Measurements from ENCODE around the gene DST. TPM values are rescaled to one million over a fixed set of nuclear protein-coding genes. Genes with fewer than 3 reads are reported as not detected.
A peak's percentile ranks its signal among the peaks of the same experiment; 100 is the strongest.

Gene DST
- polyA plus RNA-seq, 1 of the 3 experiments (the other 2 are of a cell fraction): 64.3 TPM

GRCh38 chr6:56677559-56677958 is 34.9 kb upstream of the DST start:
- no peak overlapping the region for H3K4me2 ChIP-seq
- H3K9me2 ChIP-seq: no peaks in the 10 kb centered on the region
- ChIA-PET POLR2A (no interaction called here), CTCF (interaction anchor here (0.6 to 2.6 kb wide), 4 partner anchors 13 to 227 kb away, joined by 3 to 14 read pairs (median 4); no protein-coding TSS in a partner anchor)
- H3K27me3 ChIP-seq (ENCODE audit: insufficient read depth): no peaks in the 10 kb centered on the region
- H3K4me1 ChIP-seq (ENCODE audit: control insufficient read depth in 1 of 2, insufficient read depth in 2 of 2, low read depth in 1 of 2, low read length in 1 of 2): peaks cover 0 to 10% of the 10 kb centered on the region in 2 experiments; a peak in 2 of 4 replicates
- H3K9me3 ChIP-seq: no peaks in the 10 kb centered on the region
- H3K36me3 ChIP-seq (replicated peaks in 1 of 2; ENCODE audit: control insufficient read depth in 1 of 2, insufficient read depth in 2 of 2, low read length in 1 of 2): peaks cover 0 to 39% of the 10 kb centered on the region in 2 experiments
- TF ChIP-seq, protein P1, sequence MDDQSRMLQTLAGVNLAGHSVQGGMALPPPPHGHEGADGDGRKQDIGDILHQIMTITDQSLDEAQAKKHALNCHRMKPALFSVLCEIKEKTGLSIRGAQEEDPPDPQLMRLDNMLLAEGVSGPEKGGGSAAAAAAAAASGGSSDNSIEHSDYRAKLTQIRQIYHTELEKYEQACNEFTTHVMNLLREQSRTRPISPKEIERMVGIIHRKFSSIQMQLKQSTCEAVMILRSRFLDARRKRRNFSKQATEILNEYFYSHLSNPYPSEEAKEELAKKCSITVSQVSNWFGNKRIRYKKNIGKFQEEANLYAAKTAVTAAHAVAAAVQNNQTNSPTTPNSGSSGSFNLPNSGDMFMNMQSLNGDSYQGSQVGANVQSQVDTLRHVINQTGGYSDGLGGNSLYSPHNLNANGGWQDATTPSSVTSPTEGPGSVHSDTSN (IDR thresholded peaks at IDR 0.05): 0 out of 2 replicates have a peak, but pooled peaks have one; percentile 12
- TF ChIP-seq FOSL2 (IDR thresholded peaks at IDR 0.05; ENCODE audit: borderline replicate concordance, low read depth): no peak
- 0 out of 4 replicates have a peak overlapping the region, but pooled peaks of 1 of the 2 experiments have one; percentile 26 for H3K27ac ChIP-seq (ENCODE audit: low read depth in 2 of 2, low read length in 1 of 2)
- peaks cover 22% of the 10 kb centered on the region; the same call in 1 of the 2 replicates for H4K20me1 ChIP-seq (ENCODE audit: insufficient read depth)
- no peak overlapping the region for H3K9ac ChIP-seq
- peaks cover 7% of the 10 kb centered on the region for H3F3A ChIP-seq (replicated peaks; ENCODE audit: insufficient read depth)
- no peak for DNase-seq
- H3K4me3 ChIP-seq (ENCODE audit: low read depth in 2 of 2, low read length in 1 of 2): no peak overlapping the region
- H2AFZ ChIP-seq (ENCODE audit: low read depth): no peak overlapping the region
- H3K79me2 ChIP-seq (ENCODE audit: insufficient read depth): peaks cover 95% of the 10 kb centered on the region

GRCh38 chr6:56671651-56672461 is 29.2 kb upstream of the DST start:
- peaks cover 4 to 52% of the 10 kb centered on the region in 2 experiments for H3K36me3 ChIP-seq (replicated peaks in 1 of 2; ENCODE audit: control insufficient read depth in 1 of 2, insufficient read depth in 2 of 2, low read length in 1 of 2)
- peaks cover 82% of the 10 kb centered on the region for H3K79me2 ChIP-seq (ENCODE audit: insufficient read depth)
- H4K20me1 ChIP-seq (ENCODE audit: insufficient read depth): peaks cover 36% of the 10 kb centered on the region
- no peaks in the 10 kb centered on the region for H3K9me3 ChIP-seq
- no peak overlapping the region for H3K4me3 ChIP-seq (ENCODE audit: low read depth in 2 of 2, low read length in 1 of 2)
- H3K9ac ChIP-seq: no peak overlapping the region
- 79% methylated on average over 6 of the region's 6 CpGs for WGBS (ENCODE audit: low lambda C conversion rate)
- no peak overlapping the region for H2AFZ ChIP-seq (ENCODE audit: low read depth)
- no peaks in the 10 kb centered on the region for H3K9me2 ChIP-seq
- no peaks in the 10 kb centered on the region for H3F3A ChIP-seq (replicated peaks; ENCODE audit: insufficient read depth)
- peak overlapping the region; percentile 4 to 50; a peak in 3 of 4 replicates for H3K27ac ChIP-seq (ENCODE audit: low read depth in 2 of 2, low read length in 1 of 2)
- POLR2A ChIA-PET: no interaction called here
- DNase-seq: peak; percentile 46
- no peak overlapping the region for H3K4me2 ChIP-seq
- TF ChIP-seq MXI1 (IDR thresholded peaks at IDR 0.05; ENCODE audit: low read depth, low read length) (0 out of 2 replicates have a peak, but pooled peaks have one; percentile 10), GABPA (IDR thresholded peaks at IDR 0.05; ENCODE audit: low read depth) (no peak)
- CTCF ChIA-PET: interaction anchor here (0.8 to 1.3 kb wide), 3 partner anchors 11 to 34 kb away, joined by 3 to 5 read pairs (median 3); no protein-coding TSS in a partner anchor
- no peaks in the 10 kb centered on the region for H3K27me3 ChIP-seq (ENCODE audit: insufficient read depth)
- peaks cover 8 to 11% of the 10 kb centered on the region in 2 experiments; a peak in 3 of 4 replicates for H3K4me1 ChIP-seq (ENCODE audit: control insufficient read depth in 1 of 2, insufficient read depth in 2 of 2, low read depth in 1 of 2, low read length in 1 of 2)

DNA sequence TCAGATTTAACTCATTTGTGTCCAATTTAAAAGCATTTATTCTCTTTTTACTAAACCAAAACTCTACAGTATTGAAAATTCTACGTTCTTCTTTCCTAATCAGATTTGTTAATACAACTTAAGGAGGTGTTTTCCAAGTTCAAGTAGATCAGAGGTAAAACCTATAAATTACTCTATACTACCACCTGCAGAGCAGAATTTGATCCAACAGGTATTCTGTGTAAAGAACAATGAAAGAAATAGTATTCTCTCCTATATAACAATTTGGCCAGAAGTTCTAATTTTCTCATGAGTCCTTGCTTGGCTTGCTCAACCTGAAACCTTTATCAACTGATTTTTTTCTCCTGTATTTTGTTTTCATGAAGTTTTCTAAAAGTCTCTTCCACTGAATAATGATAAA is 28.5 kb upstream of the DST start:
- Histone ChIP-seq H3K4me3 (ENCODE audit: low read depth in 2 of 2, low read length in 1 of 2) (no peak overlapping the region), H3K27me3 (ENCODE audit: insufficient read depth) (no peaks in the 10 kb centered on the region), H3K9me2 (no peaks in the 10 kb centered on the region), H3K9ac (no peak overlapping the region), H3K36me3 (replicated peaks in 1 of 2; ENCODE audit: control insufficient read depth in 1 of 2, insufficient read depth in 2 of 2, low read length in 1 of 2) (peaks cover 4 to 52% of the 10 kb centered on the region in 2 experiments), H2AFZ (ENCODE audit: low read depth) (no peak overlapping the region), H3K79me2 (ENCODE audit: insufficient read depth) (peaks cover 82% of the 10 kb centered on the region), H4K20me1 (ENCODE audit: insufficient read depth) (peaks cover 36% of the 10 kb centered on the region), H3K4me1 (ENCODE audit: control insufficient read depth in 1 of 2, insufficient read depth in 2 of 2, low read depth in 1 of 2, low read length in 1 of 2) (peaks cover 8 to 11% of the 10 kb centered on the region in 2 experiments; a peak in 3 of 4 replicates), H3K4me2 (no peak overlapping the region), H3K9me3 (no peaks in the 10 kb centered on the region), H3F3A (replicated peaks; ENCODE audit: insufficient read depth) (no peaks in the 10 kb centered on the region), H3K27ac (ENCODE audit: low read depth in 2 of 2, low read length in 1 of 2) (peak overlapping the region in 1 of 2 experiments; percentile 4; a peak in 1 of 4 replicates)
- ChIA-PET POLR2A (no interaction called here), CTCF (no interaction called here)
- no peak for TF ChIP-seq RAD21 (IDR thresholded peaks at IDR 0.05; ENCODE audit: low read length)
- TF ChIP-seq RXRA (IDR thresholded peaks at IDR 0.05; ENCODE audit: borderline replicate concordance, low read depth): no peak
- no peak for TF ChIP-seq SMC3 (IDR thresholded peaks at IDR 0.05; ENCODE audit: low read depth, low read length)
- no peak for TF ChIP-seq TEAD4 (IDR thresholded peaks at IDR 0.05; ENCODE audit: borderline replicate concordance, insufficient read depth)
- no peak for TF ChIP-seq CHD2 (IDR thresholded peaks at IDR 0.05; ENCODE audit: low read length, partially characterized antibody)
- TF ChIP-seq, protein P2, sequence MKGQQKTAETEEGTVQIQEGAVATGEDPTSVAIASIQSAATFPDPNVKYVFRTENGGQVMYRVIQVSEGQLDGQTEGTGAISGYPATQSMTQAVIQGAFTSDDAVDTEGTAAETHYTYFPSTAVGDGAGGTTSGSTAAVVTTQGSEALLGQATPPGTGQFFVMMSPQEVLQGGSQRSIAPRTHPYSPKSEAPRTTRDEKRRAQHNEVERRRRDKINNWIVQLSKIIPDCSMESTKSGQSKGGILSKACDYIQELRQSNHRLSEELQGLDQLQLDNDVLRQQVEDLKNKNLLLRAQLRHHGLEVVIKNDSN (IDR thresholded peaks at IDR 0.05; ENCODE audit: borderline replicate concordance, low read depth): no peak
- TF ChIP-seq RFX5 (IDR thresholded peaks at IDR 0.05; ENCODE audit: low read length): no peak
- TF ChIP-seq POLR2AphosphoS5 (IDR thresholded peaks at IDR 0.05; ENCODE audit: low read depth, low read length): no peak
- TF ChIP-seq RCOR1 (IDR thresholded peaks at IDR 0.05; ENCODE audit: low read length): no peak
- no peak for TF ChIP-seq GABPA (IDR thresholded peaks at IDR 0.05; ENCODE audit: low read depth)
- no peak for TF ChIP-seq YY1 (IDR thresholded peaks at IDR 0.05; ENCODE audit: low read depth)
- TF ChIP-seq MEF2A (IDR thresholded peaks at IDR 0.05; ENCODE audit: borderline replicate concordance, low read depth): no peak
- no peak for TF ChIP-seq TCF12 (IDR thresholded peaks at IDR 0.05)
- WGBS (ENCODE audit: low lambda C conversion rate): 82% methylated on average over 1 of the region's 1 CpG
- DNase-seq: no peak

Measured in SK-N-SH (cell line).